HG03432 (cell line): Measurements from ENCODE around the gene PLCL1.

Experiments used
- ATAC-seq: cut with Tn5 transposase; IDR thresholded peaks from one replicate; pipeline ENCODE4 v1.9.1; 2021; ENCODE audit warnings: mild to moderate bottlenecking, moderate library complexity; ENCODE audit not compliant: unreplicated experiment

Gene PLCL1

GRCh38 chr2:197852108-197852507, 47.7 kb downstream of the PLCL1 start:
- ATAC-seq = no peak

- ATAC-seq = no peak
Observed at GRCh38 chr2:197853549-197853948, 49.2 kb downstream of the PLCL1 start.

- no peak for ATAC-seq
Observed at GRCh38 chr2:197857476-197858107, 53.2 kb downstream of the PLCL1 start.

- no peak for ATAC-seq
Observed at GRCh38 chr2:197858607-197859140, 54.3 kb downstream of the PLCL1 start.

- no peak for ATAC-seq
Observed at GRCh38 chr2:197862246-197862955, 58.0 kb downstream of the PLCL1 start.

GRCh38 chr2:197863744-197864143, 59.4 kb downstream of the PLCL1 start:
- no peak for ATAC-seq

GRCh38 chr2:197866455-197866854, 62.1 kb downstream of the PLCL1 start:
- ATAC-seq = no peak

- no peak for ATAC-seq
Observed at GRCh38 chr2:197867033-197867432, 62.6 kb downstream of the PLCL1 start.

- ATAC-seq = no peak
Observed at GRCh38 chr2:197867624-197868023, 63.2 kb downstream of the PLCL1 start.

- no peak for ATAC-seq
Observed at GRCh38 chr2:197868206-197868605, 63.8 kb downstream of the PLCL1 start.

- no peak for ATAC-seq
Observed at GRCh38 chr2:197869041-197869440, 64.6 kb downstream of the PLCL1 start.

GRCh38 chr2:197869501-197870111, 65.2 kb downstream of the PLCL1 start:
- ATAC-seq = no peak

GRCh38 chr2:197870137-197870536, 65.7 kb downstream of the PLCL1 start:
- no peak for ATAC-seq

- no peak for ATAC-seq
Observed at GRCh38 chr2:197871780-197872456, 67.5 kb downstream of the PLCL1 start.

- ATAC-seq = no peak
Observed at GRCh38 chr2:197873293-197873701, 68.9 kb downstream of the PLCL1 start.

- no peak for ATAC-seq
Observed at GRCh38 chr2:197875763-197876162, 71.4 kb downstream of the PLCL1 start.

- no peak for ATAC-seq
Observed at GRCh38 chr2:197876524-197876923, 72.1 kb downstream of the PLCL1 start.

GRCh38 chr2:197877038-197877437, 72.6 kb downstream of the PLCL1 start:
- ATAC-seq = no peak

- ATAC-seq = no peak
Observed at GRCh38 chr2:197878792-197879191, 74.4 kb downstream of the PLCL1 start.

- no peak for ATAC-seq
Observed at GRCh38 chr2:197879812-197880408, 75.5 kb downstream of the PLCL1 start.
